Ammon's horn (tissue), 1 donor: ENCODE data around the gene SLC41A3.

ENCODE experiments used
- DNase-seq: peaks from one replicate; pipeline ENCODE4 v3.0.0-alpha.2; 2016; ENCODE audit warnings: low spot score

SLC41A3 gene

GRCh38 chr3:126119976-126120375 lies 36.1 kb upstream of the SLC41A3 start:
- no peak for DNase-seq

- DNase-seq, result no peak
These were observed 35.2 kb upstream of the SLC41A3 start for GRCh38 chr3:126119008-126119675.

- no peak for DNase-seq
These were observed 34.7 kb upstream of the SLC41A3 start for GRCh38 chr3:126118591-126118990.

GRCh38 chr3:126117786-126118185 lies 33.9 kb upstream of the SLC41A3 start:
- no peak for DNase-seq

- DNase-seq, result no peak
These were observed 33.3 kb upstream of the SLC41A3 start for GRCh38 chr3:126117212-126117611.

- no peak for DNase-seq
These were observed 32.6 kb upstream of the SLC41A3 start for GRCh38 chr3:126116526-126116925.

GRCh38 chr3:126114443-126115386 lies 30.8 kb upstream of the SLC41A3 start:
- DNase-seq, result no peak

- no peak for DNase-seq
These were observed 30.0 kb upstream of the SLC41A3 start for GRCh38 chr3:126113733-126114442.

- DNase-seq, result no peak
These were observed 29.3 kb upstream of the SLC41A3 start for GRCh38 chr3:126113238-126113555.

GRCh38 chr3:126112531-126113237 lies 28.8 kb upstream of the SLC41A3 start:
- no peak for DNase-seq

GRCh38 chr3:126111566-126112475 lies 27.9 kb upstream of the SLC41A3 start:
- no peak for DNase-seq

- no peak for DNase-seq
These were observed 27.2 kb upstream of the SLC41A3 start for GRCh38 chr3:126111126-126111551.

GRCh38 chr3:126110431-126111125 lies 26.7 kb upstream of the SLC41A3 start:
- DNase-seq, result no peak

- no peak for DNase-seq
These were observed 25.9 kb upstream of the SLC41A3 start for GRCh38 chr3:126109880-126110235.

- DNase-seq, result no peak
These were observed 25.4 kb upstream of the SLC41A3 start for GRCh38 chr3:126109146-126109879.

GRCh38 chr3:126108676-126109050 lies 24.7 kb upstream of the SLC41A3 start:
- DNase-seq, result no peak

GRCh38 chr3:126107957-126108675 lies 24.2 kb upstream of the SLC41A3 start:
- no peak for DNase-seq

- no peak for DNase-seq
These were observed 23.4 kb upstream of the SLC41A3 start for GRCh38 chr3:126107203-126107939.
